Memory B cell (primary cell): ENCODE measurements around the gene KCND3.

Experiments used
- ATAC-seq: fragments of 150-1000 bp; cut with Tn5 transposase; 2 replicates; pipeline ENCODE4 v1.10.0; 2021; ENCODE audit warnings: low read depth, mild to moderate bottlenecking, moderate library complexity
- DNase-seq, 2 donors: peaks; one replicate each; pipeline ENCODE4 v3.0.0; 2022; ENCODE audit warnings: low spot score in 2 of 2
- H3K27ac Mint-ChIP-seq: one replicate; pipeline ENCODE4 v1.8.0; 2022; ENCODE audit warnings: mild to moderate bottlenecking, moderate library complexity, mixed read lengths
- H3K27me3 Mint-ChIP-seq: one replicate; pipeline ENCODE4 v1.8.0; 2022; ENCODE audit warnings: mixed read lengths
- H3K36me3 Mint-ChIP-seq: one replicate; pipeline ENCODE4 v1.8.0; 2022; ENCODE audit warnings: mild to moderate bottlenecking, mixed read lengths
- H3K4me1 Mint-ChIP-seq: one replicate; pipeline ENCODE4 v1.8.0; 2022; ENCODE audit warnings: mixed read lengths
- H3K4me3 Mint-ChIP-seq: one replicate; pipeline ENCODE4 v1.8.0; 2022; ENCODE audit warnings: mild to moderate bottlenecking, moderate library complexity, mixed read lengths
- H3K9me3 Mint-ChIP-seq: one replicate; pipeline ENCODE4 v1.8.0; 2022; ENCODE audit warnings: mixed read lengths

KCND3 gene

DNA sequence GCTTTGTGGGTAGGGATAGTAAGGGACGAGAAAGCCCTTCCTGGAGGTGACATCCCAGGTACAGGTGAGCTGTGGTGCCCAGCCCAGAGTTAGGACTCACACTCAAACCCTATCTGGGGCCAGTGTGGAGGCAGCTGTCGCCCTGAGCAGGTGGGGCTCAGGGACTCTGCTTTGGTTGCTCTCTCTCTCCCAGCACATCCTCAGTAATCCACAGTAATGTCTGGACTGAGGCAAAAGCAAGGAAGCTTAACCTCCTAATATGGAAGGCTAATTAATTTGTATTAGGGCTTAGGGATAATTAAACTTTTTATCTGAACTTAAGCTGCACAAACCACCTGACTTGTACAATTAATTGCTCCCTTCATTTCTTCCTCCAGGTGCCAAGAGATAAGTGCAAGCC is 195.5 kb downstream of the KCND3 start:
- DNase-seq = no peak
- Mint-ChIP-seq H3K4me3 (no peak overlapping the region), H3K27ac (peak overlapping the region; percentile 51), H3K36me3 (no peaks in the 10 kb centered on the region), H3K27me3 (peaks cover 15% of the 10 kb centered on the region), H3K9me3 (no peaks in the 10 kb centered on the region), H3K4me1 (peaks cover 25% of the 10 kb centered on the region)
- ATAC-seq = no peak

DNA sequence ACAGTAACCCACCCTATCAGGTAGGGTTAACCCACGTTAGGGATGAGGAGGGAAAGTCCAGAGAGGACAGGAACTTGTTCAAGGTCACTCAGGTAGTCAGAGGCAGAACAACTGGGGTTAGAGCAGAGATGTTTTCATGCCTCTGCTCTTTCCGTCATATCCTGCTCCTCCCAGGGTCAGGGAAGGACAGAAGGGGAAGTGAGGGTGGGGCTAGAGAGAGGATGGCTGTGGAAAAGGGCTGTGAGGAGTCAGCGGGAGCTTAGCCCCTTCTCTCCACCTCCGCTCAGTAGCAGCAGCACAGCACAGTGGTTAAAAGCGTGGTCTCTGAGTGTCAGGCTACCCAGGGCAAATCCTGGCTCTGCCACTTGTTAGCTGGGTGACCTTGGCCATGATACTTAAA is 197.2 kb downstream of the KCND3 start:
- no peaks in the 10 kb centered on the region for H3K9me3 Mint-ChIP-seq
- peaks cover 25% of the 10 kb centered on the region for H3K4me1 Mint-ChIP-seq
- H3K36me3 Mint-ChIP-seq = no peaks in the 10 kb centered on the region
- no peak overlapping the region for H3K27ac Mint-ChIP-seq
- peaks cover 18% of the 10 kb centered on the region for H3K27me3 Mint-ChIP-seq
- ATAC-seq (no peak), DNase-seq (no peak)
- H3K4me3 Mint-ChIP-seq = no peak overlapping the region

- peaks cover 18% of the 10 kb centered on the region for H3K27me3 Mint-ChIP-seq
- DNase-seq = no peak
- no peak overlapping the region for H3K4me3 Mint-ChIP-seq
- no peak for ATAC-seq
- no peaks in the 10 kb centered on the region for H3K9me3 Mint-ChIP-seq
- H3K36me3 Mint-ChIP-seq = no peaks in the 10 kb centered on the region
- H3K27ac Mint-ChIP-seq = no peak overlapping the region
- peaks cover 25% of the 10 kb centered on the region for H3K4me1 Mint-ChIP-seq
Measured at GRCh38 chr1:111791776-111792175, 197.7 kb downstream of the KCND3 start.

GRCh38 chr1:111789666-111790316 is 199.7 kb downstream of the KCND3 start:
- ATAC-seq = no peak
- DNase-seq = no peak
- no peak overlapping the region for H3K27ac Mint-ChIP-seq
- no peak overlapping the region for H3K4me3 Mint-ChIP-seq
- peaks cover 20% of the 10 kb centered on the region for H3K27me3 Mint-ChIP-seq
- no peaks in the 10 kb centered on the region for H3K36me3 Mint-ChIP-seq
- peaks cover 25% of the 10 kb centered on the region for H3K4me1 Mint-ChIP-seq
- H3K9me3 Mint-ChIP-seq = no peaks in the 10 kb centered on the region

DNA sequence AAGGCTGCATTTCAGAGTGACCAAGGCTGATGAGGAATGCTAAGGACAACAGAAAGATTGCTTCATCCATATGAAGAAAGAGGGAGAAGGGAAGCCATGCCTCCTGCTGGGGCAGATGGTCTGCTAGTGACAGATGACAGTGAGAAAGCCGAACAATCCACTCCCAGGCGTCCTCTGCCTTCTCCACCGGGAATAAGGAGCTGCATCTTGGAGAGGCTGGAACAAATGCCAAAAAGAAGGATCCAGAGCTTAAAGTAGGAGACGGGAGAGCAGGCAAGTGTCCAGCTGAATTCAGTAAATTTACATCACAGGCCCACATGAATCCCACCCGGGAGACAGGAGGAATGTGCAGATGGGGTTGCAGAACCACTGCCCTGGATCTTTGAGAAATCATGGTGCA is 200.3 kb downstream of the KCND3 start:
- no peaks in the 10 kb centered on the region for H3K36me3 Mint-ChIP-seq
- peaks cover 21% of the 10 kb centered on the region for H3K27me3 Mint-ChIP-seq
- H3K4me3 Mint-ChIP-seq = no peak overlapping the region
- ATAC-seq = no peak
- no peaks in the 10 kb centered on the region for H3K9me3 Mint-ChIP-seq
- peaks cover 22% of the 10 kb centered on the region for H3K4me1 Mint-ChIP-seq
- H3K27ac Mint-ChIP-seq = no peak overlapping the region
- no peak for DNase-seq

DNA sequence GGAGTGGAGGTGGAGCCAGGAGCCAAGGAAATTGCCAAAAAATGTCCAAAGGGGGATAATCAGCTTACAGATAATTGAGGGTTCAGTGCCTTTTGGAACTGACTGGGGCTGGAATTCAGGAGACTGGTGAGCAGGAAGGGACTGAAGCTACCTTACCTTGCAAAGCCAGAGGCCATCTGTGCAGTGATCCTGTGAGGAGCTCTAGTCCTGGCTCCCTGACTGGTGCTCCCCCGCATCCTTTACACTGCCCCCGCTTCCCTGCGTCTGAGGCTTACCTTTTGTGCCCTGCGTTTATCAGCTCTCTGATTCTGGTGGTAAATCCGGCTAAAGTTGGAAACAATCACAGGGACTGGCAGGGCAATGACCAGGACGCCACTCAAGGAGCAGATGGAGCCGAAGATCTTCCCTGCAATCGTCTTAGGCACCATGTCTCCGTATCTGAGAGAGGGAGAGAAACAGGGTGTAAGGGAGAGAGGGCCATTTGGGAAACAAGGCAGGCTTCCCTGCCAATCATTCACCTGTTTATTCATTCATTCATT is 202.7 kb downstream of the KCND3 start:
- Mint-ChIP-seq H3K9me3 (no peaks in the 10 kb centered on the region), H3K4me3 (no peak overlapping the region), H3K27me3 (peaks cover 19% of the 10 kb centered on the region), H3K4me1 (peaks cover 6% of the 10 kb centered on the region), H3K36me3 (no peaks in the 10 kb centered on the region), H3K27ac (no peak overlapping the region)
- DNase-seq (no peak), ATAC-seq (no peak)

DNA sequence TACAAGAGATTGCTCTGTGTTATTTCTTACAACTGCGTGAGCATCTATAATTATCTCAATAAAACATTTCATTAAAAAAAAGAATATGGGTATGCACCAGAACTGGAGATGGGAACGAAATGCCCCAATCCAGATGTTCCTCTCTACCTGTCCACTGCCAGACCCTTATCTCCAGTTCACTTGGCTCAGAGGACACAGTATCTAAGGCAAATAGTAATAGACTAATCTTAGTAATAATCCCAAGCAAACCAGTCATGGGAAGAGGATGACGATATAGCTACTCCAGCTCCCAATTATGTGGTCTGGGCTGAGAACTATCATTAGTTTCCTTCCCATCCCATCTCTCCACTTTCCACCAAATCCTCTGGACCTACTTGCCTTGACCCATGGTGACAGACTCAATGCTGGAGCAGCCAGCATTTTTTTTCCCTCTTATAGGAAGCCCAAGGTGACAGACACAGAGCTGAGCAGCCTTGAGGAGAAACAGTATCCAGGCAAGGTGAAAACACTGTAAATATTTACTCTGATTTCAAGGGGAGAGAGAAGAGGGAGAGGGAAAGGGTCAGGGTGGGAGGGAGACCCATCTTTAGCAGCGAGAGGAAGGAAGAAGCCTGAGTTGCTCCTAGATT is 205.1 kb downstream of the KCND3 start:
- Mint-ChIP-seq H3K9me3 (no peaks in the 10 kb centered on the region), H3K4me3 (no peak overlapping the region), H3K27ac (no peak overlapping the region), H3K36me3 (no peaks in the 10 kb centered on the region), H3K27me3 (peaks cover 17% of the 10 kb centered on the region), H3K4me1 (no peaks in the 10 kb centered on the region)
- DNase-seq (no peak), ATAC-seq (no peak)

DNA sequence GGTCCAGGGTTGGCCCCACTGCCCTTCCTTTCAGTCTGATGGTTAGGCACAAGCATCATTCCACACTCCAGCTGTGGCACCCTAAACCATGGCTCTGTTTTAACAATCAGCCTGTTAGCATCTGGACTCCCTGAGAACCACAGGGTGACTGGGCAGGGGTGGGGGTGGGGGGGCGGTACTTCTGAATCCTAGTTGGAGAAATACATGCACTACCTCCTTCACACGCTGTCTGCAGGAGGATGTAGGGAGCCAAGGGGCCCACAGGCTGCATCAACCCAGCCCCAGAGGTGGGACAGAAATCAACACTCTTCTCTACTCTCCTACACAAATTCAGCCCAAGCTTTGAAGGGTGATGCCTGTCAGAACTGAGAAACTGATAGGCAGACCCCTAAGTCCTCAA is 209.9 kb downstream of the KCND3 start:
- Mint-ChIP-seq H3K27me3 (peaks cover 11% of the 10 kb centered on the region), H3K4me1 (no peaks in the 10 kb centered on the region), H3K4me3 (no peak overlapping the region), H3K36me3 (peaks cover 4% of the 10 kb centered on the region), H3K27ac (no peak overlapping the region), H3K9me3 (no peaks in the 10 kb centered on the region)
- DNase-seq (no peak), ATAC-seq (no peak)

GRCh38 chr1:111778541-111779051 is 210.9 kb downstream of the KCND3 start:
- DNase-seq (no peak), ATAC-seq (no peak)

DNA sequence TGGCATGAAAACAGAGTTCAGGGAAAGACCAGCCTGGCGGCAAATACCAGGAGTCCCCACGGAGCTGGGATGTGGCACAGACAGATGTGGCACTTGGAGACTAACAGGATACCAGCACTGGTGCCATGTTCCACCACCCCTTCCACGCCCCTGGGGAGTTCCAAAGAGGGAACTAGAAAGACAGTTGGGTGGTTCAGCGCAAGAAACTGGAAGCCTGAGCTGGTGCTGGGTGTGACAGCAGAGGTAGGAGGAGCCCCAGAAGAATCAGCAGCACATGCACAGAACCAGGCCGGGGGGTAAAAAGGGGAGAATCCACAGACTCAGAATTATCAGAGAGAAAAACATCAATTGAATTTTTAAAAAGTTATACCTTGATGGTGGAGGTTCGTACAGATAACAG is 211.4 kb downstream of the KCND3 start:
- DNase-seq (no peak), ATAC-seq (no peak)
- Mint-ChIP-seq H3K4me3 (no peak overlapping the region), H3K27ac (no peak overlapping the region), H3K27me3 (peaks cover 6% of the 10 kb centered on the region), H3K9me3 (no peaks in the 10 kb centered on the region), H3K36me3 (peaks cover 4% of the 10 kb centered on the region), H3K4me1 (no peaks in the 10 kb centered on the region)

More at GRCh38 chr1:111778541-111779051, 210.9 kb downstream of the KCND3 start:
- peaks cover 10% of the 10 kb centered on the region for H3K27me3 Mint-ChIP-seq
- H3K27ac Mint-ChIP-seq = no peak overlapping the region
- H3K4me1 Mint-ChIP-seq = no peaks in the 10 kb centered on the region
- H3K4me3 Mint-ChIP-seq = no peak overlapping the region
- H3K36me3 Mint-ChIP-seq = peaks cover 4% of the 10 kb centered on the region
- H3K9me3 Mint-ChIP-seq = no peaks in the 10 kb centered on the region

DNA sequence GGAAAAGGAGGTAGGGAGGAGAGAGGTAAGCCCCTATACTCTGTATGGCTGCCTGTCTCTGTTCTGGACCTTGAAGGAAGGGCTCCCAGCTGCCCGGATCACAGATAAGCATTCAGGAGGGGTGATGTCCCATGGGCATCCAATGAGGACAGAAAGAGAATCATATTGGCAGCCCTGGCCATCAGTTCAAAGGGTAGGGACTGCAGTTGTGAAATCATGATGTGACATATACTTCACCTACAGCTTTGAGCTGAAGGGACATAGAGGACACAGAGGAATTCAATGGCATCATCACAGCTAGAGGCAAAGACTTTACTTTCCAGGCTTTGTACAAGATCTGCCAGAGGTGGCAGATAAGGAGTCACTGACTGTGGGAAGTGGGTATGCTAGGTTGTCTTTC is 212.2 kb downstream of the KCND3 start:
- no peaks in the 10 kb centered on the region for H3K9me3 Mint-ChIP-seq

GRCh38 chr1:111776861-111777260 is 212.6 kb downstream of the KCND3 start:
- no peak for DNase-seq
- Mint-ChIP-seq H3K27me3 (peaks cover 6% of the 10 kb centered on the region), H3K4me3 (no peak overlapping the region), H3K4me1 (no peaks in the 10 kb centered on the region), H3K9me3 (no peaks in the 10 kb centered on the region), H3K27ac (no peak overlapping the region), H3K36me3 (peaks cover 4% of the 10 kb centered on the region)
- no peak for ATAC-seq

More for the DNA sequence above, 212.2 kb downstream of the KCND3 start:
- ATAC-seq = no peak
- no peak overlapping the region for H3K4me3 Mint-ChIP-seq
- H3K27ac Mint-ChIP-seq = no peak overlapping the region
- H3K36me3 Mint-ChIP-seq = peaks cover 4% of the 10 kb centered on the region
- H3K4me1 Mint-ChIP-seq = no peaks in the 10 kb centered on the region
- H3K27me3 Mint-ChIP-seq = peaks cover 6% of the 10 kb centered on the region
- DNase-seq = no peak

DNA sequence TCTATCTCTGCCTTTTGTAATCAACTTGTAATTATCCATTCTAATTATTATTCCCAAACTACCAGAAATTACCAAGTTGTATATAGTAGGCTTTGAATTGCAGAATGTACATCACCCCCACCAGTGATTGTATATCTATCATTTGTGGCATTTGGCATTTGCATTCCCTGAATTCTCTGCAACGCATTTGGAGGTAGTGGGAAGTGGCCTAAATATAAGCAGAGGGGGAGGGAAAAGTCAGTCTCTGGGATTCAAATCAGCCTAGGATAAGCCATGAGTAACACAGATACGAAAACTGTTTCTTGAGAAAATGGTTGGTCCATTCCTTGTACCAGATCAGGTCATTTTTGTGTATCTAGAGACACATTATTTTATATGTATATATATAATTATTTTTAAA is 213.1 kb downstream of the KCND3 start:
- H3K4me3 Mint-ChIP-seq = no peak overlapping the region
- H3K27ac Mint-ChIP-seq = no peak overlapping the region
- H3K27me3 Mint-ChIP-seq = peaks cover 4% of the 10 kb centered on the region
- no peak for ATAC-seq
- H3K36me3 Mint-ChIP-seq = peaks cover 4% of the 10 kb centered on the region
- DNase-seq = no peak
- no peaks in the 10 kb centered on the region for H3K9me3 Mint-ChIP-seq
- H3K4me1 Mint-ChIP-seq = no peaks in the 10 kb centered on the region

DNA sequence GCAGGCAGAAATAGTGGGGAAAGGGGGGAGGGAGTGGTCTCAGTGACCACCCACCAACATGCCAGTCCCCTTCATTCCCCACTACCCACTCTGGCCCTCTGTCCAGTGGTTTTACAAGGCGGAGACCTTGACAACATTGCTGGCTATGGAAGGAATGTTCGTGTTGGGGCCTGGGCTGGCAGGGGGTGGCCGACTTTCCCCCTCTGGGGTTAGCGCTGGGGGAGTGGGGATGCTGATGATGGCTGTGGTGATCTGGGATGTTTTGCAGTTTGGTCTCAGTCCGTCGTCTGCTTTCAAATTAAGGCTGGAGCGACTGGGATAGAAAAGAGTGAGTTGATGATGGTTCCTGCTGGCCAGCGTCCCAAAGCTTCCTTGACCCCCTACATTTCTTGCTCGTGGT is 213.5 kb downstream of the KCND3 start:
- ATAC-seq (no peak), DNase-seq (no peak)
- peaks cover 4% of the 10 kb centered on the region for H3K36me3 Mint-ChIP-seq
- H3K27ac Mint-ChIP-seq = no peak overlapping the region
- H3K4me1 Mint-ChIP-seq = no peaks in the 10 kb centered on the region
- H3K27me3 Mint-ChIP-seq = peaks cover 4% of the 10 kb centered on the region
- H3K4me3 Mint-ChIP-seq = no peak overlapping the region
- no peaks in the 10 kb centered on the region for H3K9me3 Mint-ChIP-seq
